GM12891 (cell line): Measurements from ENCODE around the gene LACTBL1.

Experiments used
- POLR2A ChIP-seq: IDR thresholded peaks from 2 replicates; pipeline ENCODE4 v1.6.1; 2011; ENCODE audit warnings: low read depth, low read length, control low read depth
- POLR2AphosphoS5 ChIP-seq: IDR thresholded peaks from 2 replicates; pipeline ENCODE4 v1.6.1; 2011; ENCODE audit warnings: low read depth, low read length, control low read depth

- TF ChIP-seq POLR2AphosphoS5: no peak
- no peak for TF ChIP-seq POLR2A
These were observed 65.7 kb downstream of the LACTBL1 start for GRCh38 chr1:22906968-22907367.
